C1 segment of cervical spinal cord (tissue), 14 donors: ENCODE measurements around the gene OXCT1.
A peak's percentile ranks its signal among the peaks of the same experiment; 100 is the strongest.
"Not testable (repeated sequence)": the region's sequence is repeated elsewhere in the genome, so short reads cannot be mapped to it uniquely, and the experiment has no call there.

Source experiments
- DNase-seq, 14 donors: peaks; one replicate each; lab custom pipeline; 2025; lab: John Stamatoyannopoulos, UW

OXCT1 gene

DNA sequence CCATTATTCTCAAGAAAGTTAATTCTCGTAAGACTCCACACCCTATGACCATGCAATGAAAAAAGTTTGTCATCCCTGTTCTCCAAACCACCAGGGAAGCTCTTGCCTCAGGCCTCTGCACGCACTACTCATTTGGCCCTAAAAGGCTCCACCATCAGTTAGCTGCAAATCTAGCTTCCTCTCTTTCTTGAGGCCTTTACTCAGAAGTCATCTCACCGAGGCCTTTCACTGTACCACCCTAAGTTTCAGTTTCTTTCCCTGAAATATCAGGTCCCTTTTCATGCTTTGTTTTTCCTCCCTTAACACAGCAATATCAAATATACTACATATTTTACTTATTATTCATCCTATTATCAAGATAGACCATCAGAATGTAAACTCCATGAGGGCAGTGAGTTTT, 39.1 kb downstream of the OXCT1 start:
- no peak for DNase-seq

DNA sequence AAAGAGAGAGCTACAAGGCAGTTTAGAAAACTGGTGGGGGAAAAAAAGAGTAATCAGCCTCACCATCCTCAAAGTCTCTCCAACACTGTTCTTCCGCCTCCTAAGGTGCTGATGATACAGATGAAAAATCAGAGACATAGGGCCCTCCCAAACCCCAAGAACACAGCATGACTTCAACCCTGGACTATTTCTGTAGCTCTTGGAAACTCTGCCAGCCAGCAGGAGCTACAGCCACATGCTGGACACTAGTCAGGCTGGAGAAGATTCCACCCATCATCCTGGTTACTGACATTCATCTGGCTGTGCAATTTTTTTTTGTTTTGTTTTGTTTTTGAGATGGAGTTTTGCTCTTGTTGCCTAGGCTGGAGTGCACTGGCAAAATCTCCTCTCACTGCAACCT, 42.4 kb downstream of the OXCT1 start:
- no peak for DNase-seq

DNA sequence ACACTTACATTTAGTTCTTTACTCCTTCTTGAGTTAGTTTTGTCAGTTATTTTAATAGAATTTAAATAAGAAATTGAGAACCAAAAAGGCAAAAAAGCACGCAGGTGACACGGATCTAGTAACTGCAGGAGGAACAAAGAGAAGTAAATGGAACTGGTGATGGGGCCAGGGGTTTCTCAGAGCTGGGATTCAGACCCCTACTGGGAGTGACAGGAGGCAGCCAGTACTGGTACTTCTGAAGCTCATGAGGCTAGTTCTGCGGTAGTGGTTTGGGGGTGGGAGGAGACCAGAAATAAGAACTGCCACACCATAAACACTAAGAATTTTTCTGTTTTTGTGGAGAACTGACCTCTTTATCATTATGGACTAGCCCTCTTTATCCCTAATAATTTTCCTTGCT, 48.2 kb downstream of the OXCT1 start:
- no peak for DNase-seq

DNA sequence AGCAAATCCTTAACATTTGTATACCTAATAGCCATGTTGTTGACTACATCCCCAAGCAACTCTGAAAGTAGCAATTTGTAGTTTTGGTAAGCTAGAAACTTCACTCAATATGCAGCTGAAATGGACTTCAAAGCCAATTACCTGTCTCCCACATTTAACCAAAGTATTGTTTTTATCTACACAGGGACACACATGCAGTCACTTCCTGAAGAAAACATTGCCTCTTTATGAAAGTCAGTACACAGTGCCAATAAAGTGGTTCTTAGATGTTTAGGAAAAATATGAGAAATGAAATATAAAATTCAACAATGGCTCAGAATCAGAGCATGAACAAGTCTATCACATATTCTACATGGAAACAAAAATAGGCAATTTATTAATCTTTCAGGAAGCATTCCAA, 49.2 kb downstream of the OXCT1 start:
- DNase-seq, result no peak

- DNase-seq, result no peak
These were observed 50.1 kb downstream of the OXCT1 start for GRCh38 chr5:41820150-41820549.

DNA sequence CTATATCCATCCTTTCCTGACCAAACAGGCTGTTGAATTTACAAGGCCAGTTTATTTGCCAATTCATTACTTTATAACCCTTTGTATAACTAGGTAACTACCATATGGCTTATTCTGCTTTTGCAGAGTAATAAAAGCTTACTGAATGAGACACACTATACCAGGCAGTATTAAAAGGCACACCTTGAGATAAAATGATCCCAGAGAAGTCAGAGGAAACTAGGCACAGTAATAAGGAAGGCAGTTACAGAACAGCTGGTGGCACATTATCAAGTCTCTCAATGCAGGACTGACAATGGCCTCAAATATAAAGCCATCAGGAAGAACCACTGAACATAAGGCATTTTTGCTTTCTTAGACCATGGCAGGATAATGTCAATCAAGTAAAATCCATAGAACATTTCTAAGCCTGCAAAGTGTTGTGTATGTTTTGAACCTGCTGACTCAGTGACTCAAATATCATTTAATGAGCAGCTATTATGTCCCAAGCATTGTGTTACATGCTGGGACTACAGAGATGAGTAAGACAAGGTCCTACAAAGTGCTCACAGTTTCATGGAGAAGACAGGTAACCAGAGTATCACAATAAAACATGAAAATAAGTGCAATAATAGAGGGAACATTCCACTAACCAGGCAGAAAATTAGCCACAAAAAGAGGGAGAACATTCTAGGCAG, 52.5 kb downstream of the OXCT1 start:
- no peak for DNase-seq

- no peak for DNase-seq
These were observed 54.5 kb downstream of the OXCT1 start for GRCh38 chr5:41815663-41816229.

GRCh38 chr5:41815261-41815660, 55.0 kb downstream of the OXCT1 start:
- DNase-seq, result no peak

DNA sequence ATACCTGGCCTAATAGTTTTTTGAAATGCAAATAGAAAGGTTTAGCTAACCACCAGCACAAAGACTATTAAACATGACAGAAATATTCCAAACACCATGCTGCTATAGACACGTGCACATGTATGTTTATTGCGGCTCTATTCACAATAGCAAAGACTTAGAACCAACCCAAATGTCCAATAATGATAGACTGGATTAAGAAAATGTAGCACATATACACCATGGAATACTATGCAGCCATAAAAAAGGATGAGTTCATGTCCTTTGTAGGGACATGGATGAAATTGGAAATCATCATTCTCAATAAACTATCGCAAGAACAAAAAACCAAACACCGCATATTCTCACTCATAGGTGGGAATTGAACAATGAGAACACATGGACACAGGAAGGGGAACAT, 55.9 kb downstream of the OXCT1 start:
- DNase-seq, result not testable (repeated sequence)

GRCh38 chr5:41812156-41812555, 58.1 kb downstream of the OXCT1 start:
- no peak for DNase-seq

- DNase-seq, result no peak
These were observed 61.1 kb downstream of the OXCT1 start for GRCh38 chr5:41809128-41809527.

- DNase-seq, result no peak
These were observed 61.9 kb downstream of the OXCT1 start for GRCh38 chr5:41808294-41808693.

DNA sequence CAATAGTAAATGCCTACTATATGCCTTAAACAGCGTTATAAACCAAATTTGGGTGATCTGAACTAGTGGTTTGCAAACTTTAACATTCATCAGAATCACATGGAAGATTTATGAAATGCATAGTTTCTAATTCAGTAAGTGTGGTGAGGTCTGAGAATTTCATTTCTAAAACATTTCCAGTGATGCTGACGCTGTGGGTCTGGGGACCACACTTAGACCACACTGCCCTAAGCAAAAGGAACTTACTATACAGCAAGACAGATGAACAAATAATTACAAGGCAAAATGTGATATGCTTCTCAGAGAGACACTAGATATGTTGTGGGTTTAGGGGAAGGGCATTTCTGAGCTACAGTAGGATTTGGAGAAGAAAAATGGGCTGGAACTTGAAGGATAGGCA, 72.6 kb downstream of the OXCT1 start:
- DNase-seq, result no peak

- DNase-seq, result no peak
These were observed 74.2 kb downstream of the OXCT1 start for GRCh38 chr5:41796061-41796460.

- no peak for DNase-seq
These were observed 75.1 kb downstream of the OXCT1 start for GRCh38 chr5:41795125-41795524.

DNA sequence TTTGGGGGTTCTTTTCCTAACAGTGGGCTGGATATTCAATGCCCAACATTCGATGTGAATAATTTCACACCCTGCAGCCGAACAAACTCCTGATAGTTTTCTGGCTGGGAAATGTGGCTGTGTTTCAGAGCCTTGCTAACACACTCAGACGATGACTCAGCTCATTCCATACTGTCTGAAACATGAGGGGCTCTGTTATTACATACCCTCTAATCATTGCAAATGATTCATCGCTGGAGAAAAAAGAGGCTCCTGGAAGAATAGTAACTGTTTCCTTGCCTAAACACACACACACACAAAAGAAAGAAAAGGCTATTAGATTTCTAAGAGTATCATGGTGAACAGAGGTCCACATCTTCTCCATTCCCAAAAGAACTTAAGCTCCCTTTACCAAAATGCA, 75.8 kb downstream of the OXCT1 start:
- DNase-seq, result peak in 1 of 14 donors; percentile 1

DNA sequence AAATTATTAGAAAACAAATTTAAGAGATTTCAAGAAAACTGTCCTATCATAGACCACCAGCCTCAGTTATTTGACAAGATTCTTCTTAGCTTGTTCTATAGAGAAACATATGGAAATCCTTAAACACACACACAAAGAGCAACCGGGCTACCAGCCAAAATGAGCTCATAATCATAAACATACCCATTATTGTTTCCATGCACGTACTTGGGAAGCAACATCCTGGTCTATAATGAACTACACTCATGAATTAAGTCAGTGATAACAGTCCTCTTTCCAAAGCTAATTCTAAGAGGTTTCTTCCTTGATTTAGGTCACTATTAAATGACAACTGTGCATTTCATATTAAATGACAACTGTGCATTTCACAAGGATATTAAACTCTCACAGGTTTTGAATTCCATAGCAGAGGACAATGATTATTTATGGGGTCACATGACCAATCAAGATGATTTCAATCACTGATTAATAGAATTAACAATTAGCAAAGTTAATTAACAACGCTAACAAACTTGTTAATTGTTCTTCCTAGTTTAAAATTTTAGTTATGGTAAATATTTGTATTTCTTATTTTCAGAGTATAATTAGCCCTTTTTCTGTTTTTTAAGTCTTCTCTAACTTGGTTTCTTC, 77.0 kb downstream of the OXCT1 start:
- no peak for DNase-seq

DNA sequence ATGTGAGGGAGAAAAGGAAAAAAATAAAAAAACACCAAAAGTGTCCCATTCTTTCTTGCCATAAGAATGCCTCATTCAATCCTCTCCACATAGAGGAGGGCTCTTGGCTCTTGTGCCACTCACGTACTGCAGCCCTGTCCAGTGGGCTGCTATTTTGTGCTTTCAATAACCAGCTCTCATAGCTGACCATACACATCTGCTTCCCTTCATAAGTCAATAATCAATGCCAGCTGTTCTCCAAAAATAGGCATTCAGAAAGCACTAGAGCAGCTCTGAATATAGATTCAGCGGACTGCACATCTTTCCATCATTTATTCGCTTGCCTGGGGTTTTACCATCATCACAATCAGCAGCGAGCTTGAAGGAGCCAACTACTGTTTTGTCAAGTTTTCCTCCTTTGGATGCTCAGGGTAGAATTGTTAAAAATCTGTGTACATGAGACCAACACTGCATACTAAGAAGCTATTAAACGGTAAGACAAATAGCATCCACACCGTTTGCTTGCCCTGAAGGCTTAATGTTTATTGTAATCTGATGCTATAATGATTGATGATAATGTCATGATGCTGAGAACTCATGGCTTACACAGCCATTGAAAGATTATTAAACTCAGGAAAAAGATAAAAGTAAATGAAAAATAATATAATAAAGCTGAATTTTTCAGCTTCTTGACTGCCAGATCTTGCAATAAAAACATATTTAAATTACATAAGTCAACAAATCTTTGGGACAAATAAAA, 80.0 kb downstream of the OXCT1 start:
- no peak for DNase-seq

DNA sequence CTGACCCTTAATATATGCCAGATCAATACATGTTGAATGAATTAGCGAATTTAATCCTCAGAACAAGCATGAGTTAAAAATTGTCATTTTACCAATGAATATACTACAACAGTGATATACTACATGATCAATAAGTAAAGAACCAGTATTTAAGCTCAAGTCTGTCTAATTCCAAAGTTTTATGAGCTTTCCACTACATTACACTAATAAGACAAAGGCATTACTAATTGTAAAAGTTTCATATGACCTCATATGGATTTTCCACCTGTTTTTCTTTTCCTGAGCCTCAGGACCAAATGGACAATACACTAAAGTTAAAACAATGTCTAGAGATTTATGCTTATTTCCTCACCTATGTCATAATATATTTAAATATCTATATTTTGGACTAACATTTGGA, 80.8 kb downstream of the OXCT1 start:
- no peak for DNase-seq

GRCh38 chr5:41788941-41789368, 81.3 kb downstream of the OXCT1 start:
- no peak for DNase-seq

DNA sequence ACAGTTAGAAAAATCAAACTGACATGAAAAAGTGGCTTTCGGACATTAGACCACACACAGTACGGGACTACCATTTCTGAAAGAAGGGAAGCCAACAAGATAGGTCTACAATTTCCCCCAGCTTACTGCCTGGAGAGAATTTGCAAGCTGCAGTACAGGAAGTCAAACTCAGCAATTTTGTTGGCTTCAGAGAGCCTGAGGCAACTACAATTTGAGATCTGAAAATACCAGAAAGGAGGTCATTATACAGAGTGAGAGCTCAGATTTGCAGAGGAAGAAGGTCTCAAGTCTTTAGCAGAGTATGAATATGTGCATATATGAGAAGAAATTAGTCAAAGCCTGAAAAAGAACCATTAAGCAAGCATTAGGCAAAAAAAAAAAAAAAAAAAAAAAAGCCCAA, 83.0 kb downstream of the OXCT1 start:
- DNase-seq, result no peak

GRCh38 chr5:41785061-41785460, 85.2 kb downstream of the OXCT1 start:
- no peak for DNase-seq

GRCh38 chr5:41778410-41778809, 91.8 kb downstream of the OXCT1 start:
- DNase-seq, result no peak
